Erythroblast (primary cell): ENCODE results near the gene CTNNA3.

Experiments
- GATA1 ChIP-seq: IDR thresholded peaks from 2 replicates; pipeline ENCODE4 v1.6.1; 2011; ENCODE audit warnings: low read depth, mild to moderate bottlenecking, control low read depth, low read length, moderate library complexity
- POLR2A ChIP-seq: IDR thresholded peaks from 2 replicates; pipeline ENCODE4 v1.6.1; 2011; ENCODE audit warnings: mild to moderate bottlenecking, low read length

- TF ChIP-seq POLR2A = no peak
- TF ChIP-seq GATA1 = no peak
Measured at GRCh38 chr10:66931340-66931948, 764.6 kb downstream of the CTNNA3 start.
